Measurements from ENCODE around the gene SNRPD3.
A peak's percentile ranks its signal among the peaks of the same experiment; 100 is the strongest.

SNRPD3 gene

DNA sequence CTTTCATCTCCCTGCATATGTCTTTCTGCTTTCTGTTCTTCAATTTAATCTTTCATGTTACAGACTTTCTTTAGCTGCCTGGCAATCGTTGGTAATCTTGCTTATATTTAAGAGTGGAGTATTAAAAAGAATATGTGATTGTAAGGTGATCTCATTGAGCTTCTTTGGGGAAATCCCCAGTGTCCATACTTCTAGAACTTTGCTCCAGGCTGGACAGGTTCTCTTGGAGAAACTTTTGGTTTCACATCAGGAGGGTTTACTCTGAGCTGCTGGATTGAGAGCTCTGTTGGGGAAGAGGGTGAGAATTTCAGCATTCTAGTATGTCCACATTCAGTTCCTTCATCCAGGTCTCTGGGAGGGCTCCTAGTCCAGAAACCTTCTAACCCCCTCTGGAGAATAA, 21.0 kb downstream of the SNRPD3 start:
- no peak for DNase-seq

DNA sequence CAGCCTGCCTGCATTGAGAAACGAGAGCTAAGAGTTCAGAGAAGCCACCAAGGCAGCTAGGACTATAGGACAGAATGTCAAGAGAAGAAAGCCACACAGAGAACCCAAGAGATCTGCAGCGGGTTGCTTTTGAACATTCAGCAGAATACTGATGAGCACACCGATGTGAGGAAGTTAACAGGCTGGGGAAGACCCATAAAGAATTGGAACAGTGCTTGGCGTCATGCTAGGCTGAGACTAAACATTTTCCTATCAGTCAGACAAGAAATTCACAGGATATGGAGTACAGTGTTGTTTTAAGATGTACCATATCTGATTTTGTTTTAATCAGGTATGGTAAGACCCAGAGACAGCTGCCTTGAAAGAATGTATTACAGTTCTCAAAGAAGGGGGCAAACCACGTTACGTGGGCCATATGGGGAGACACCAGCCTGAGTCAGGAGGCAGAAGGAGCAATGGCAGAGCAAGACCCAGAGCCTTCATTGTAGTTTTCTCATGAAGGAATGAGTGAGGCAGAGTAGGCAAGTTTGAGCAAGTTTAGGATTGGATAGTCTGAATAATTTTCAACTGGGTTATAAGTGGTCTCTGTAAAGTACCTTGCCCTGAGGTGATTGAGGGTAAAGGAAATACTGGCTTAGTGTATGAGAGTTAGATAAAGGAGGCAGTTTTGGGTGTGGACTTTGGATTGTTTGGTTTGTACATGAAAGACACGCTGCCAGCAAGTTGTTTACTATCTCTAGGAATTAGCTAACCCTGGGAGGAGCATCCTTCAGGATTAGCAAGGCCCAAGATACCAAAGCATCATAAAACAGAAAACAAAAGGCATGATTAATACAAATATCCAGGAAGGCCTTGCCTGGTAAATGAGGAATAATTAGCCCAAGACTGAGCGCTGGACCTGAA, 22.8 kb downstream of the SNRPD3 start:
- no peak for DNase-seq

DNA sequence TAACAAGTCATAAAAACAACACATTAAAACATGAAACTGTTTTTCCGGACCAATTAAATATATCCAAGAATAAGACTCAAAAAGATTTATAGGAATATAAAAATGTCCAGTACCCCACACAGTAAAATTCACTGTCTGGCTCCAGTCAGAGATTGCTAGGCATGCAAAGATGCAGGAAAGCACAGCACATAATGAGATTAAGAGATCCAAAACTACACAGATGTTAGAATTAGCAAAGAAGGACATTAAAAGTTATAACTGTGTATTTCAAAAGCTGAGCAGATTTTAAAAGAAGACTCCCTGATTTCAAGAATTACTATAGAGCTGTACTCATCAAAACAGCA, 23.4 kb downstream of the SNRPD3 start:
- no peak for DNase-seq

DNA sequence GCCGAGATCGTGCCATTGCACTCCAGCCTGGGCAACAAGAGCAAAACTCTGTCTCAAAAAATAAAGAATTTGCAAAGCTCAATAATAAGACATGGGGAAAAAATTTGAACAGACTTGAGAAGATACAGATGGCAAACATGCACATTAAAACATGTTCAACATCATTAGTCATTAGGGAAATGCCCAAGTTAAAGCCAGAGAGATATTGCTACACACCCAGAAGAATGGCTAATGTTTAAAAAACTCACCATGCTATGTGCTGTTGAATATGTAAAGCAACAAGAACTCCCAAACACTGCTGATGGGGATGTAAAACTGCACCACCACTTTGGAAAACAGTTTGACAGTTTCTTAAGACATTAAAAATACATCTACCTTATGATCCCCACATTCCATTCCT, 24.5 kb downstream of the SNRPD3 start:
- no peak for DNase-seq

DNA sequence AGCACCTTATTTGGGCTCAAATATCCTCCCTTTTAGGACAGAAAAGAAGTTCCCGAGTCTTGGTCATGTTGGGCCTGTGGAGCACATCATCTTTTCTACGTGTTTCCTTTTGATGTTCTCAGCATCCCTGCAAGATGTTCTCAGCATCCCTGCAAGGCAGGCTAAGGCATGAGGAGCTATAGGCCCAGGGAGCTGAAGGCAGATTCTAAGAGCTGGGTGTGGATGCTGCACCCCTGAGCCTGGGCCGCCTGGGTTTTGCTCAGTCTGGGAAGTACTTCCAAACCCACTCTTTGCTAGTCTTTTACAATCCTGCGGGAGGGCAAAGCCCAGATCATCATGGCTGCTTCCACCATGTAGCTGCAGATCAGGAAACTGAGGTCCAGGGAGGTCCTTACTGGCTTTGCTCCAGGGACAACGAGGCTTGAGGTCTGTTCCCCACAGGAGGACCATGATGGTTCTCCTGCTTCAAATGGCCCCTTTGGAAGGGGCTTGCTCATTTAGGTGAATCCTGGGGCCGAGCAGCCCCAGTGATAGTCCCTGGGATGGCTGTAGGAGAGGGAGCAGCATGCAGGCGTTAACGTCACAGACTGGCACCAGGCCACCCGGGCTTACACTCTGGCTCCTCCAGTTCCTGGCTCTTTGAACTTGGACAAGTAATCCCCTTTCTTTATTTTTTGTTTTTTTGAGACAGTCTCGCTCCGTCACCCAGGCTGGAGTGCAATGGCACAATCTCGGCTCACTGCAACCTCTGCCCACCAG, 26.4 kb downstream of the SNRPD3 start:
- no peak for DNase-seq

DNA sequence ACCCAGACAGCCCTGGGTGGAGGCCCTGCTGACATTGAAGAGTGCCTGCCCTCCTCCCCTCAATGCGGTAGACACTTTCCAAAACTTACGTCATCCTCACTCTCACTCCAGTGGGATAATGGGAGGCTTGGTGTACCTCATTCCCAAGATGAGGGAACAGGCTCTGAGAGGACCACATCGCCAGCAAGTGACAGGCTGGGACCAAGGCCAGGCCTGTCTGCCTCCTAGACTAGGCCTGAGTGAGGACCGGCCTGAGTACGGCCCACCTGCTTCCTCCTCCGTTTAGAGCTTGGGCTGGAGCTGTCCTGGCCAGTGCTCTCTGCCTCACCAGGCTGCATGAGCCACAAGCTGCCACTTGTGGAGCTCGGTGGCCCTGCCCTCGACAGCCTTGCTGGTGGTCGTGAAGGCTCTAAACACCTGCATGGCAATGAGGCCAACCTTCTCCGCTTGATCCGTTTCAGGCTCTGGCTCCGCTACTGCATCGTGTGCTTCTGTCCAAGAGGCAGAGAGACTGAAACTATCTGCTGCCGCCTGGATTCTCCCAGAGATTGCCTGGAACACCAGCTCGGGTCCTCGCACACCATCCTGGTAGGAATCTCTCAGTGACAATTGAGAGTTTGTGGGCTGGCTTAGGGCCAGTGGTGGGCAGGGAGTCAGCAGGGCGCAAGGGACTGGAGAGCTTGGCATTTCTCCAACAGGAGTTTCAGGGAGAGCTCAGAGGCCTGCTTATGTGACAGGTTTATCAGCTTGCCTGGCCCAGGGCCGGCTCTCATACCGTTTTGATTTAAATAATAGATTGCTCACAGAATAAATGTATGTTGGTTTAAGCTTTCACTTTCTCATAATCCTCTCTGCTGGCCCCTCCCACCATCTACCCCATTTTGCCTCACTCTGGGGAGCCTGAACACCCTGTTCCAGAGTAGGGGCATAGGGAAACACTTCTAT, 27.7 kb downstream of the SNRPD3 start:
- peak; percentile 76 for DNase-seq

DNA sequence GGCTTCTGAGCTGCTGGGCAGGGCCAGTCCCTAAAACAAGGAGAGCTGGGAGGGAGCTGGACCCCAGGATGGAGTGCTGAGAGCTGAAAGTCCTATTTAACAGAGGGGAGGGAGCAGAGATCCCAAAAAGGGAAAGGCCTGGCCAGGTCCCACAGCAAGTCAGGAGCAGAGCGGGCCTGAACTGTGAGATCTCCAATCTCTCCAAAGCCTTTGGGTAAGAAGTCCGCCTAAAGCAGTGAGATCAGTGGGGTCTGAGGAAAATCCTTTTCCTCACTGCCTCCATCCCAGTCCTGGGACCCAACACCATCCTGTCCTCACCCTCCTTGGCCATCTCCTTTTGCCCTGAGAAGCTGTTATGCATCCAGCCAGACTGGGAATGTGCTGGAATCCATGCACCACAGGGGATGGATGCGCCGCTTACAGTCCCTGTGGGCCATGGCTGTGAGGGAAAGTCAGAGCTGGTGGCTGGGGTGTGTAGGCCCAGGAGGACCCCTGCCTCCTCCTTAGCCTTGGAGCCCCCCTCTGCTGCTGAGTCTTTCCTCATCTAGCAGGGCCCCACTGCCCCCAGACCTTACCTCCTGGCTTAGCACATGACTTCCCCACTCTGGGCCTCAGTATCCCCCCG, 28.5 kb downstream of the SNRPD3 start:
- DNase-seq: no peak

DNA sequence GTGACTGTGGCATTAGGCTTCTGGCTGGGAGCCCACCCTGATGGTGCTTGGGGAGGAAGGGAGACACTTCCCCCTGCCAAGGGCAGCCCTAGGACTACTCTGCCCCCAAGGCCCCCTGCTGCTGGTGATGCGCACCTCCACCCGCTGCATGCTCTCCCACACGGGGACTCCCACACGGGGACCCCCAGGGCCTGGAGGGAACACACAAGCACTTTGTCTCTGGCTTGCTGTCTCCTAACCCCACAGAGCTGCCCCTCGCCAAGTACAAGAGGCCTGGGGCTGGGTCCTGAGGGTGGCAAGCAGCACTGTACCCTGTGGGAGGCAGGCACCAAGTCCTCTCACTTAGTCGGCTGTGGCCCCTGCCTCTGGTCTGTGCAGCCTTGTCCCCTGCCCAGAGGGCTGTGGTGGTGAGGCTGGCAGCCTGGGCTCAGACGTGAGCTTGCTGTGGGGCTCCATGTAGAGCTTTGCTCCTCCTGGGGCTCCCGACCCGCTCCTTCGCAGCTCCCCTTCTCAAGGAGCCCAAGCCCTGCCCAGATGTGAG, 29.1 kb downstream of the SNRPD3 start:
- no peak for DNase-seq

DNA sequence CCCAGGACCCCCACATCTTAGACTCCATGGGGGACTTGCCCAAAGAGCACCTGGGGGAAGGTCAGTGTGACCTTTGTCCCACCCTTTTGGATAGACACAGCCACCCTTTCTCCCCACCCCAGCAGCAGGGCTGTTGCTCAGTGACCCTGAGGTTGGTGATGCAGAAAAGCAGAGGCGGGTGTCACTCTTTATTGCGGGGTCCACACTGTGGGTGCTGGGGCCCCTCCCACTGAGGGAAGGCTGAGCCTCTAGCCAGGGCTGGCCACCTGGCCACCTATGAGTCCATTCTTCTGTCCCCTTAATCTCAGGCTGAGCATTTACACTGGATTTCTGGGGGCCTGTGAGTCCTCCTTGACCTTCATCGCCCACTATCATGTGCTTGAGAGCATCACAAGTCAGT, 29.7 kb downstream of the SNRPD3 start:
- DNase-seq: no peak

DNA sequence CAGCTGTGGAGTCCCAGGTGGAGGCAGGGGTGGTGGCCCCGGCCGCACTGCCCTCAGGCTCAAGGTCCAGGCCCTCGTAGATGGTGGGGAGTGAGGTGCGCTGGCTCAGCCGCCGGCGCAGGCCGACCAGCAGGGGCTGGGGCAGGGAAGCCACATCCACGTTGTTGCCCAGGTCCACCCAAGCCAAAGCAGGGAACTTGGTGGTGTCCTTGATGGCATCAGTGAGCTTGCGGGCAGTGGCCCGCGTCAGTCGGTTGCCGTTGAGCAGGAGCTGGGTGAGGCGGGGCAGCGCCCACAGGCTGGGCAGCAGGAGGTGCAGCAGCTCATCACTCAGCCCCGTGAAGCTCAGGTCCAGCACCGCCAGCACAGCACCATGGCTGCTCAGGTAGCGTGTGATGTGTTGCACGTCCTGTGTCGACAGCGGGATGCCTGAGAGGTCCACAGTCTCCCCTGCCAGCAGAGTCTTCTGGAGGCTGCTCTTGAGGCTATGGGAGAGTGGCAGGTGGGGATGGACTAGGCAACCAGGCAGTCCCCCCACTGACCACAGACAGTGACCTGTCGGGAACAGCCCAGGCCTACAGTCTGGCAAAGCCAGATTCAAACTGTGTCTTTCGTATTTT, 30.2 kb downstream of the SNRPD3 start:
- no peak for DNase-seq

DNA sequence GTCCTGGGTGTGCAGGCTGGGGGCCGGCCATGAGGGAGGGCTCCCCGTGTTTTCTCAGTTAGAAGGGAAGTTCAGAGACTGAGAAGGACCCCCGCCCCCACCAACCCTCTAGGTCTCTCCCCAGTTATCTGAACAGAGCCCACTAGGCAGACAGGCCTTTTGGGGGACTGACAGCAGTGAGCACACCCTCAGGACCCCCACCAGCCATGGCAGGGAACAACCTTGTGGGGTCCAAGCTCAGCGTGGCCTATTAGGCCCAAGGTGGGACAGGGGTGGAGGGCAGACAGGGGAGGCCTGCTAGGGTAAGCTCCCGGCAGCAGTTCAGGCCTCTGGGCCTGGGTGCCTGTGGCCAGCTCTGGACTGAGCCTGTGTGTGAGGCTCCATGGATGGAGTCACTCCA, 31.5 kb downstream of the SNRPD3 start:
- no peak for DNase-seq

DNA sequence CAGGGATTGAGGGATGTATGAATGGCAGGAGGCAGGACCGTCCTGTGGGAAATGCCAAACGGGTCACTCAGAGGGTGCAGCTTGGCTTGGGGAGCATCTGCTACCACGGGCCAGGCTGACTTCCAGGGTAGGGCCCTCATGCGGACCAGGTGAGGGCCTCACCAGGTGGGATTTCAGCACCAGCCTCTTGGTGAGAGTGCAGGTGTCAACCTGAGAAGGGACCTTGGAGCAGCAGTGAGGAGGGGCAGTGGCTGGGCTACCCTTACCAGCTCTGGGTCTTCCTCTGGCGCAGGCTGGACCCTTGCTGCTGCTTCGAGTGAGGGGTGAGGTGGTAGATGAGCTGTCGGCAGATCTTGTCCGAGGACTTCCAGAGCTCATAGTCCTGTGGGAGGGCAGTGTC, 32.1 kb downstream of the SNRPD3 start:
- no peak for DNase-seq

DNA sequence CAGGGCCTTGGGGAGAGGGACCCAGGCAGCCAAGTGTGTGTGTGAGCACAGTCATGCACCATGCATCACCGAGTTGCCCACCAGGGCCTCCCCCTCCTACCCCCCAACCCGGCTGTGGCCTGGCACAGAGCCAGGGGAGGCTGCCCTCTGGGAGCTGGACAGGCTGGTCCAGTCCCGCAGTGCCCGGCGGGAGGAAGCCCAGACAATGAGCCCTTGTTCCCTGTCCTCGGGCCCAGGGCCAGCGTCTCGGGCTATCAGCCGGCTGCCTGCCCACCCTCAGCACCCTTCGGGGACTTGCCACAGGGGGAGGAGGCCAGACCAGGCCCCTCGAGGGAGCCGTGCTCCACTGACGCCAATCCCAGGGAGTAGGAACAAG, 32.6 kb downstream of the SNRPD3 start:
- DNase-seq: no peak

DNA sequence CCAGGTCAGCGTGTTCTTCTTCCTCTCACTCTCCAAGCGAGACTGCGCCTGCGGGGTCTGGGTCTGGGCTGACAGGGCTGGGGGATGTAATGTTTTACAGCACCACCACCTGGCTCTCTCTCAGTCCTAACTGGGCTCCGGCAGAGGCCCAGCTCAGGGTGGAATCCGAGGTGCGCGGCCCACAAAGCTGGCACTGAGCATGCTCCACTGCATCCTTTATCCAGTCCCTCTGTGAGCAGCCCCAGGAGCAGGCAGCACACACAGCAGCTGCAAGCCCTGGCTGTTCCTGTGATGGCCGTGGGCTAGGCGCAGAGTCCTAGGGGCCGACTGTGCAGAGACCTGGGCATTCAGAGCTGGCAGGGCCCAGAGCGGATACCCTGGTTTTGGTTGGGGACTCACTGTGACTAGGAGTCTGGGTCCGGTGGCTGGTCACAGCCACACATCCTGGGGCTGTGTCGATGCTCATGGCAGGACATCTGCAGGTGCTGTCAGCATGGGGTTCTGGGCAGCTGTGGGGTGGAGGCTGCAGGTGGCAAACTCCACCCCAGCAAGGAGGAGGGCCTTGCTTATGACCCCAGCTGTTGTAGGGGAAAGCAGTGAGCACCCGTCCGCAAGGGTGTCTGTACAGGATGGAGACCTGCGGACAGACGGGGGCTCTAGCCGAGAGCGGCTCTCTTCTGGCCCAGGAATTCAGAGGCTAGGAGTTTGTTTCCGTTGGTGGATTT, 33.1 kb downstream of the SNRPD3 start:
- no peak for DNase-seq

DNA sequence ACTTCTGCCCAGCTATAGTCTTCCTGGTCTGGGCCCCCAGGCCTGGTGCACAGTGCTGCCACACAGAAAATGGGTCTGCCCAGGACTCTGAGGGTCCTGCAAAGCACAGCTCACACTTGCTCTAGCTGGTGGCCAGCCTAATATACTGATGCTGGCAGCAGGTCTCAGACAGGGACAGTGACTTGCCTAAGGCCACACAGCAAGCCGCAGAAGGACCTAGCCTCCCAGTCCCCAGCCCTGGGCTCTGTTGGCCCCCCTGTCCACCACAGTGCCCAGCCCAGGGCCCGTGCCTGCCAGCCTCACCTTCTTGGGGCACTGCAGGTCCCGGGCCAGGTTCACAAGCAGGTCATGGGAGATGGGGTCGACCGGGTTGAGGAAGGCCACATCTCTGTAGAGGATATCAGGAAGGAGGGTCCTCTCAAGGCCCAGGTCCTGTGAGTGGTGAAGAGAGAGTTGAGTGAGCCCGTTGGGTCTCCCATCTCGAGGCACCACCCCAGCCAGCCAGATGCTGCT, 33.8 kb downstream of the SNRPD3 start:
- DNase-seq: no peak

DNA sequence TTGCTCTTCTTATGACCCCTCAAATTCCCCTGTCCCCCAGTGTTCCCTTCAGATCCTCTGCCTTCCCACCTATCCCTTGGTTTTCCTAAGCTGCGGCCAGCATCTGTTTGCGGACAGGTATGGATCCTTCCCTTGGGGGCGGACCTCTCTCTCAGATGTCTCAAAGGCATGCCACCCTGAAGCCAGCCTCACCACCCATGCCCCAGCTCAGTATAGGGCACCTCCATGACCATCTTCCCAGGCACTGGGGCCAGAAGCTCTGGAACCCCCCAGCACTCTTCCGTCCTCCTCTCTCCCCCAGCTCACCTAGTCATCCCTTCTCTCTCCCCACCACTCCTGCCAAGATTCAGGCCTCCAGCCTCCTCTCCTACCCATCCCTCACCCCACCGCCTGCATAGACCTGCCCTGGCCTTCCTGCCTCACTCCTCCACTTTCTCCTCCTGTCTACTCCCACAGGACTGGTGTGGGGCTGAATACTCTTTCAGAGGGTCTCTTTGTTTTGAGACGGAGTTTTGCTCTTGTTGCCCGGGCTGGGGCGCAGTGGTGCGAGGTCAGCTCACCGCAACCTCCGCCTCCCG, 34.9 kb downstream of the SNRPD3 start:
- DNase-seq: no peak

DNA sequence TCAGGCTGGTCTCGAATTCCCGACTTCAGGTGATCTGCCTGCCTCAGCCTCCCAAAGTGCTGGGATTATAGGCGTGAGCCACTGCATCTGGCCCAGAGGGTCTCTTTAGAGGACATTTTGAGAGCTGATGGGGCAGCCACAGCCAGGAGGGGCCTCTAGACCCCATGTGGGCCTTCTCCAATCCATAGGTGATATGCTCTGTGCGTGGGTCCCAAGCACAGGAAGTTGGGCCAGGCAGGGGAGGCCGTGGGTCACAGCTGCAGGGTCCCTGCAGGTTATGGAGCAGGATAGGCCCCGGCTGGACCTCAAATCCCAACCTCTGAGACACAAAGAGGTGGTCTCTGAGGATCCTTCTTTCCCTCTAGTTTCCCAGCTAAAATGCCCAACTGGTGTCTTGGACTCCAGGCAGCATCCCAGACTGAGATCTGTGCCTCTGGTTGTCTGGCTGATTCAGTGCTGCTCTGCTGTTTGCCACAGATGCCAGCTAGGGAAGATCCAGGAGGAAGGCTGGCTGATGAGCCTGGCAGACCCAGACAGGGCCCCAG, 35.6 kb downstream of the SNRPD3 start:
- no peak for DNase-seq

DNA sequence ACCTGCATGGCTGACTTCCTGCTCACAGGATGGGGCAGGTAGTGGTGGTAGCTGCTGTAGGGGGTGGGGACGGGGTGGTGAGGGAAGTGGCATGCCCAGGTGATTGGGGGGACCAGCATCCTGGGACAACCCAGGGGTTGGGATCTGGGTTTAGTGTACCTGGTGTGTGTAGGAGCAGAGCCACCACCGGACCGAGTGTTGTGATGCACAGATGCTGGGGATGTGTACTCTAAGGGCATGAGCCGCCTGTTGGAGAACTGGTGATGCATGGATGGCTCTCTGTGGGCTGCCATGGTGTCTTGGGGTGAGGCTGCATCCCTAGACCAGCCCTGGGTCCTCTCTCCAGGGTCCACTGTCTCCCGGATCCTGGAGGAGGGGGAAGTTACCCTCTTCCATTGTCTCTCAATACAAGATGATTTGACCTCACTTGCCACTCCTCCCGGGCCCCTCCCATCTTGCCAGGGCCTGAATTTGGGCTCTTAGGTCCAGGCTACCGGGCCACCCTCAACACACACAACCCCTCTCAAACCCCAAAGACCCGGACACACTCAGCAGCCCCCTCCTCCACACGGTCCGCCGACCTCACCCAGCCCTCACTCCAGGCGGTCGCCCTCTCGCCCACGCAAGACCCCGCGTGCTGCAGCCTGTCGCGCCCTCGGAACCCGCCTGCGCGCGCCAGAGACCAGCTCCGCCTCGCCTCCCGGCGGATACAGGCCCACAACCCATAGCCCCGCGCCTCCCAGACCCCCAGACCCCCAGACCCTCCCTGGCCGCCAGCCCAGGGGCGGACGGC, 36.5 kb downstream of the SNRPD3 start:
- DNase-seq: no peak

DNA sequence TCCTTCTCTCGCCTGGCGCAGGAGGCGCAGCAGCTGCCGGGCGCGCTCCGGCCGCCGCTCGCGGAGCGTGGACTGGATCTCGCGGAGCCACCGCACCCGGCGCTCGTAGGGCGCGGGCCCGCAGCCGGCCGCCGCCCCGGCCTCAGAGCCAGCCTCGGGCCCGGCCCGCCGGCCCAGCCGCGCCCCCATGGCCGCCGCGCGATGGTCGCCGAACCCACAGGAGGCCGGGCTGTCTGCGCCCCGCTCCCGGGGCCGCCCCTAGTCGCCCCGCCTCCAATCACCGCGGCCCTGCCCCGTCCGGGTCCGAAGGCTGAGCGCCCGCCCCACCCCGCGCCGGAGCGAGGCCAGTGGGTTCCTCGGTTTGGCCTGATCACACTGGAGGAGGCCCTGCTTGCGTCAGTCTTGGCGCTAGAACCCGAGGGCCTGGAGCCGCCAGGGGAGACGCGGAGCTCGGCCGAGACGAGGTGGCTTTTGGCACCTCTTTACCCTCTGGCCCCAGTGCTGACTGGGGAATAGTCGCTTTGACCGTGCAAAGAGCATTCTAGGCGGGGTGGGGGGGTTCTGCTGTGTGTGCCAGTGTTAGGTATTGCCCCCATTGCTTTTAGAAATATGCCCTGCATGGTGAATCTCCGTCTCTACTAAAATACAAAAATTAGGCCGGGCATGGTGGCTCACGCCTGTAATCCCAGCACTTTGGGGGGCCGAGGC, 37.2 kb downstream of the SNRPD3 start, which contains the start of gene LRRC75B:
Gene LRRC75B (minus strand): TSS at position 223 of the 708 bp plus-strand sequence. CDS start 34 bp downstream, at position 189.
- DNase-seq: peak; percentile 41
